Activated T-cell treated with anti-CD3 and anti-CD28 coated beads for 1 hour (primary cell): ENCODE data around the gene DDX6.
A peak's percentile ranks its signal among the peaks of the same experiment; 100 is the strongest.

Experiments used
- DNase-seq: peaks from one replicate; pipeline ENCODE4 v3.0.0-alpha.2; 2020; ENCODE audit warnings: low read depth

The DDX6 gene

DNA sequence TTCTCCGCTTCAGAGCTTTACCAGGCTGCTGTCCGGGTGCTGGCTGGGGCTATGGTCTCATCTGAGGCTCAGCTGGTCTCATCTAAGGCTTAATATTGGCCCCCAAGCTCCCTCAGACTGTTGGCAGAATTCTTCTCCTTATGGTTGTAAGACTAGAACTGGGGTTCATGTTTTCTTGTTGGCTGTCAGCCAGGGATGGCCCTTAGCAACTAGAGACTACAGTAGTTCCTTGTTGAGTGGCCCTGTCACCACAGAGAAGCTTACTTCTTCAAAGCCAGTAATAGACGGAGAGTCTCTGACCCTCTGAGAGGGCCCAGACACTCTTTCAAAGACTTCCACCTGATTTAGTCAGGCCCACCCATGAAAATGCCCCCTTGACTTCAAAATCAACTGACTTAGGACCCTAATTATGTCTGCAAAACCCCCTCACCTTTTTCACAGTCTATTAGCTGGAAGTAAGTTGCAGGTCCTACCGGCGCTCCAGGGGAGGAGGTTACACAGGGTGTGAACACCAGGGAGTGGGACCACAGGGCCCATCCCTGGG is 87.3 kb downstream of the DDX6 start:
- DNase-seq: no peak

DNA sequence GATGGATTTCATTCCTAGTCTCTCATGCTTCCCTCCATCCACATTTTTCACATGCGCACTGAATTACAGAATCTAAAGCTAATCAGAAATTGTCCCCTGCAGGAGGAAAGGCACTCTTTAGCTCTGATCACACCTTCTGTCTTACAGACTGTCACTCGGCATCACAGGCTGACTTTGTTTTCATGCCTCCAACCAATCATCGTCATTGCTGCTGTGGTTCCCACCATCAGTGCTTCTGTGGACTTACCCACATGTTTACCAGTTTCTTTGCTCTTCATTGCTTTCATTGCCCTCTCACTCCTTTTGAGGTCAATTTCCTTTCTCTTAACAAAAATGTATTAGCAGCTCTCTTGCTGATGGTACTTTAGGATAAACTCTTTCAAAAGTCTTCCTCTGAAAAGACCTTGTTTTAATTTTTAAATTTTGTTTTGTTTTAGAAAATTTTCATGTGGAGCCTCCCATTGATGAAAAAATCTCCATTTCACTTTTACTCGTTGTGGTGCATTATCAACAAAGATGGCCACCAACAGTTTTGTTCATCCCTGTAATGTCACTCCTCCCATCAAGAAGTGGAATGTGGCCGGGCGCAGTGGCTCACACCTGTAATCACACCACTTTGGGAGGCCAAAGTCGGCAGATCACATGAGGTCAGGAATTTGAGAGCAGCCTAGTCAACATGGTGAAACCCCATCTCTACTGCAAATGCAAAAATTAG is 91.3 kb downstream of the DDX6 start:
- DNase-seq: peak; percentile 39
